ENCODE data around the gene MYT1.

MYT1 gene

DNA sequence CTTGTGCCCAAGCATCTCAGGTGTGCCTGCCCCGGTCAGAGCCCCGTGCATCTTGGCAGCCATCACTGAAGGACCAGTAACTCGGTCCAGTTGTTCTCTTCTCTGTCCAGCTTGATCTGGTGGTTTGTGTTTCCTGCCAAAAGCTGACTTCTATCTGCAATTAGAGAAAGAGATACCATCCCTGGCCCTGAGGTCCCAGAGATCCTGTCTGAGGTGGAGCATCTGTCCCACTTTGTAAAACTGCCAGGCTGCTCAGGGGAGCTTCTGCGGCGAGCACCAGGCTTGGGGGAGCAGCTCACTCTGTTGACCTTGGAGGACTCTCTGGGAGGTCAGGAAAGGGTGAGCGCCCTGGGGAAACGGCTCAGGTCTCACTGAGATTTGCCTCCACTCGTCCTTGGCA is 35.1 kb downstream of the MYT1 start:
- H3K4me3 ChIP-seq (ENCODE audit: low read depth, low read length) = no peak overlapping the region
- TF ChIP-seq, protein P1, sequence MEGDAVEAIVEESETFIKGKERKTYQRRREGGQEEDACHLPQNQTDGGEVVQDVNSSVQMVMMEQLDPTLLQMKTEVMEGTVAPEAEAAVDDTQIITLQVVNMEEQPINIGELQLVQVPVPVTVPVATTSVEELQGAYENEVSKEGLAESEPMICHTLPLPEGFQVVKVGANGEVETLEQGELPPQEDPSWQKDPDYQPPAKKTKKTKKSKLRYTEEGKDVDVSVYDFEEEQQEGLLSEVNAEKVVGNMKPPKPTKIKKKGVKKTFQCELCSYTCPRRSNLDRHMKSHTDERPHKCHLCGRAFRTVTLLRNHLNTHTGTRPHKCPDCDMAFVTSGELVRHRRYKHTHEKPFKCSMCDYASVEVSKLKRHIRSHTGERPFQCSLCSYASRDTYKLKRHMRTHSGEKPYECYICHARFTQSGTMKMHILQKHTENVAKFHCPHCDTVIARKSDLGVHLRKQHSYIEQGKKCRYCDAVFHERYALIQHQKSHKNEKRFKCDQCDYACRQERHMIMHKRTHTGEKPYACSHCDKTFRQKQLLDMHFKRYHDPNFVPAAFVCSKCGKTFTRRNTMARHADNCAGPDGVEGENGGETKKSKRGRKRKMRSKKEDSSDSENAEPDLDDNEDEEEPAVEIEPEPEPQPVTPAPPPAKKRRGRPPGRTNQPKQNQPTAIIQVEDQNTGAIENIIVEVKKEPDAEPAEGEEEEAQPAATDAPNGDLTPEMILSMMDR (IDR thresholded peaks at IDR 0.05; ENCODE audit: low read depth, low read length) = no peak

DNA sequence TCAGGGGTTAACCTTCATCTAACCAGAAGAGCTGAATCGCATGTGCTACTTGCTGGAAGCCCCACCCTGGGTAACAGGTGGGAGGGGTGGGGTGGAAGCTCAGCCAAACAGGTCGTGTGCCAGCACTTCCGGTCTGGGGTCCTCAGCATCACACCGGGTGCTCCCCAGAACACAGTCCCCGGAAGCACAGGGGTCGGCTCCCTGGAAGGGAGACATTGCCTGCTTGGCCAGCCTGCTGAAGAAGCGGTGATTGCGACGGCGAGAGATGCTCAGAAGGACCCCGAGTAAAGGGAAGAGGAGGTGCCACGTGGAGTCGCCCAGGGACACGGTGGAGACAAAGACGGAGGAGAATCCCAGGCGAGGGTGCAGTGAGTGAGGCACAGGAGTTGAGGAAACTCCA is 36.5 kb downstream of the MYT1 start:
- TF ChIP-seq, protein P1 (IDR thresholded peaks at IDR 0.05; ENCODE audit: low read depth, low read length) = no peak

DNA sequence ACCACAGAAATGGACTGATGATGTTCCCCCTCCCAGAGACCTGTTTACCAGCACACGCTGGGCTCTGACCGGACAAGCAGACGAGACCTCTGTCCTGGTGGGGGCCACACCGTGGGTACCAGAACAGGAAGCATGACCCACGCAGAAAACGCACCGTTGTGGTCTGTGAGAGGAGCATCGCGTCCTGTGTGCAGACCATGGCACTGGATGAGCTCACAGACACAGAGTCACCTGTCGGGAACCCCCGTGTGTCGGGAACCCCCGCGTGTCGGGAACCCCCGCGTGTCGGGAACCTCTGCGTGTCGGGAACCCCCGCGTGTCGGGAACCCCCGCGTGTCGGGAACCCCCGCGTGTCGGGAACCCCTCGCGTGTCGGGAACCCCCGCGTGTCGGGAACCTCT is 37.4 kb downstream of the MYT1 start:
- TF ChIP-seq, protein P1 (IDR thresholded peaks at IDR 0.05; ENCODE audit: low read depth, low read length) = no peak
- H3K4me3 ChIP-seq (ENCODE audit: low read depth, low read length) = no peak overlapping the region

More for the DNA sequence above, 36.5 kb downstream of the MYT1 start:
- no peak overlapping the region for H3K4me3 ChIP-seq (ENCODE audit: low read depth, low read length)

DNA sequence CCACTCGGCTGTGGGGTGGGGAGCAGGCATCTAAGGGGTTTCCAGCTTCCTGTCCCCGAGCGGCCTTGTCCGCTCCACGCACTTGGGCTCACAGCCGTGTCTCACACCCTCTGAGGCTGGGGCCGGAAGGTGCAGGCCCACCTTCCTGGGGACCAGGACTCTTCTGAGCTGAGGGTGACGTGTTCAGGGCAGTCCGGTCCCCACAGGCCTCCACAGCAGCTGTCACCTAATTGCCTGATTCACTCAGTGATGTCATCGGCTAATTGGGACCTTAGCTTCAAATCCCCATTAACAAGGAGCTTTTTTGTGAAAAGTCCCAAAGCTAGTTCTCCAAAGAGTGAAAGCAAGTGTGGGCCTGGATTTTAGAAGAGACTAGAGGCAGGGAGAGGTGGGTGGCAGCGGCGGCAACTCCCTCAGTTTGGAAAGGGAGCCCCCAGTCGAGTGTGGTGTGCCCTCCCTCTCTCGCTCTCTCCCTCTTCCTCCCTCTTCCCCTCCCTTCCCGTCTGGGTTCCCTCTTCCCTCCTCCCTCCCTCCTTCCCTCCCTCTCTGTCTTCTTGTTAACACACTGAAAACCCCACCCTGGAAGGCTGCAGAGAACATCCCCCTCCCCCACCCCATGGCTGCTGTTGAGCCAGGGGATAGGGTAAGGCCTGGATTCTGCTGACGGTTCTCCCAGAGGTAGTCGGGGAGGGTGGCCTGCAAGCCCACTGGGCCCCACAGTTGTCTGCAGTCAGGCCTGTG is 39.0 kb downstream of the MYT1 start:
- TF ChIP-seq, protein P1 (IDR thresholded peaks at IDR 0.05; ENCODE audit: low read depth, low read length) = no peak

DNA sequence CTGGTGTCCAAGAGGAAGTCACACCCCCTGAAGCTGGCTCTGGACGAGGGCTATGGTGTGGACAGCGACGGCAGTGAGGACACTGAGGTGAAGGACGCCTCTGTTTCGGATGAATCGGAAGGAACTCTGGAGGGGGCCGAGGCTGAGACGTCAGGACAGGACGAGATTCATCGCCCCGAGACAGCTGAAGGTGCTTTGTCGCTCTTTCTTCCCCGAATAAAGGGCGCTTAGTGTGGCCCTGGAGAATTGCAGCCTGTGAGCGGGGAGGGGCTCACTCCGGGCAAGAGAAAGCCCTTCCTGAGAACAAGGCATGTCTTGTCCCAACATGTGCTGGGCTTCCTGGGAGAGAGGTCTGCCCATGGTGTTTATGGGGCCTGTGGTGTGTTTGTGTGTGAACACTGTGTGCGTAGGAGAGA is 41.4 kb downstream of the MYT1 start:
- TF ChIP-seq, protein P1 (IDR thresholded peaks at IDR 0.05; ENCODE audit: low read depth, low read length) = no peak

More for the DNA sequence above, 39.0 kb downstream of the MYT1 start:
- no peak overlapping the region for H3K4me3 ChIP-seq (ENCODE audit: low read depth, low read length)

DNA sequence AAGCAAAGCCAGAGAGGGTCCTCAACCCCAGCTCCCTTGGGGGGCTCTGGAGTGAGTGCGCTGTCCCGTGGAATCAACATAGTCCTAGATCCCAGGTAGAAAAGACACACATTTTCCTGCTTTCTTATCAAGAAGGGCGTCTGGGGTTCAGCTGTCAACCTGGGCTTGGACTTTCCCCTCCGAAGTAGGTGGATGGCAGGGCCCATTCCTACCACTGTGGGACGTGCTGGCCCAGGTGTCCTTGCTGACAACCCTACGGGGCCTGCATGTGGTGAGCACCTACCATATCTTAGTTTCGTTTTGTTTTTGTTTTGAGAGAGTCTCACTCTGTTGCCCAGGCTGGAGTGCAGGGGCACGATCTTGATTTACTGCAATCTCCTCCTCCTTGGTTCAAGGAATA is 42.4 kb downstream of the MYT1 start:
- TF ChIP-seq, protein P1 (IDR thresholded peaks at IDR 0.05; ENCODE audit: low read depth, low read length) = no peak

More for the DNA sequence above, 41.4 kb downstream of the MYT1 start:
- H3K4me3 ChIP-seq (ENCODE audit: low read depth, low read length) = no peak overlapping the region

More for the DNA sequence above, 42.4 kb downstream of the MYT1 start:
- H3K4me3 ChIP-seq (ENCODE audit: low read depth, low read length) = no peak overlapping the region
